OCI-LY1 (cell line): ENCODE data around the gene SLX4IP.

ENCODE experiments used
- EZH2 ChIP-seq: fragments of 200-600 bp; sonication (generic), shearing (Covaris generic); IDR thresholded peaks from 2 replicates; pipeline ENCODE4 v1.8.0; 2017; ENCODE audit warnings: borderline replicate concordance, mixed run types, mild to moderate bottlenecking, antibody characterized with exemption, low read length, moderate library complexity, mixed read lengths
- TF ChIP-seq, protein P1 (sequence below): fragments of 200-600 bp; sonication (generic), shearing (Covaris generic); IDR thresholded peaks from 2 replicates; pipeline ENCODE4 v1.5.1; 2017; ENCODE audit warnings: mild to moderate bottlenecking, antibody characterized with exemption, low read length, moderate library complexity, mixed read lengths

DNA sequence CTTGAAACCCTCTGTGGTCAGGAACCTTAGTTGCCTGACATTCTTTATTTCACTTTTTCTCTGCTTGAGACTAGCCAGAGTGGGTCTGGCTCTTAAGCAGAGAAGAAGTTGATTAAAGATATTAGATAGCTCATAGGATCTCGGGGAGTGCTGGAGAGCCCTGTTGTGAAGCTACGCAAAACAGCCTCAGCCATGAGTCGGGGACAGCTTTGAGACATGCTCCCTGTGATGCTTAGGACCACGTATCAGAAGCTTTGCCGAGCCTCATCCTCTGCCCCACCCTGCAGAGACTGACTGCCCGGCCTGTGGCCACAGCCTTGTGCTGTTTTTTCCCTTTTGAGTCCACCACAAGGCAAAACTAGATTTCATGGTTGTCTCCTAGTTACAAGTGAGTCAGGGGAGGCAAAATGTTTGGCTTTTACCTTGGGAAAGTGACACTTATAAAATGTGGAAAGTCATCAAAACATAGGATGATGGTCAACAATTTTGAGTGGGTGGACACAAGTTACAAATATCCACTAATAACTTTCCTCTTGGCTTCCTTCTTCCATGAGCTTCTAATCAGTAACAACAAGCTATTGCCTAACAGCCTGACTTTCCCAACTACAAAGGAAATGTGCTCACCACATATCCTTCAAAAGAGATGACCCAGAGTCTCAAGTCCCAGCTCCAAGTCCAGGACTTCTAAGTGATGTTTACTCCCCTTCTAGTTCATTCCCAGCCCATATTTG, 130.3 kb downstream of the SLX4IP start:
- TF ChIP-seq, protein P1, sequence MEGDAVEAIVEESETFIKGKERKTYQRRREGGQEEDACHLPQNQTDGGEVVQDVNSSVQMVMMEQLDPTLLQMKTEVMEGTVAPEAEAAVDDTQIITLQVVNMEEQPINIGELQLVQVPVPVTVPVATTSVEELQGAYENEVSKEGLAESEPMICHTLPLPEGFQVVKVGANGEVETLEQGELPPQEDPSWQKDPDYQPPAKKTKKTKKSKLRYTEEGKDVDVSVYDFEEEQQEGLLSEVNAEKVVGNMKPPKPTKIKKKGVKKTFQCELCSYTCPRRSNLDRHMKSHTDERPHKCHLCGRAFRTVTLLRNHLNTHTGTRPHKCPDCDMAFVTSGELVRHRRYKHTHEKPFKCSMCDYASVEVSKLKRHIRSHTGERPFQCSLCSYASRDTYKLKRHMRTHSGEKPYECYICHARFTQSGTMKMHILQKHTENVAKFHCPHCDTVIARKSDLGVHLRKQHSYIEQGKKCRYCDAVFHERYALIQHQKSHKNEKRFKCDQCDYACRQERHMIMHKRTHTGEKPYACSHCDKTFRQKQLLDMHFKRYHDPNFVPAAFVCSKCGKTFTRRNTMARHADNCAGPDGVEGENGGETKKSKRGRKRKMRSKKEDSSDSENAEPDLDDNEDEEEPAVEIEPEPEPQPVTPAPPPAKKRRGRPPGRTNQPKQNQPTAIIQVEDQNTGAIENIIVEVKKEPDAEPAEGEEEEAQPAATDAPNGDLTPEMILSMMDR = no peak
- TF ChIP-seq EZH2 = no peak
